Spleen (tissue), 7 donors: Measurements from ENCODE around the gene DNAJC18.

ENCODE experiments used
- POLR2A ChIP-seq, 3 donors: fragments of 450-650 bp; IDR thresholded peaks; one replicate each; pipeline ENCODE4 v1.5.1; 2017; ENCODE audit warnings: antibody characterized with exemption in 3 of 3, mild to moderate bottlenecking in 1 of 3
- TF ChIP-seq, protein P1 (sequence below), 11 experiments: fragments of 200-600 bp in 7 of 11; fragments of 450-650 bp in 4 of 11; sonication (generic) in 4 of 11; IDR thresholded peaks in 8 of 11; conservative IDR thresholded peaks in 3 of 11; 1 replicate in 7 of 11; 2 replicates in 4 of 11; pipeline versions ENCODE4 v1.4.0 to v1.8.0; 2016 to 2021; ENCODE audit warnings: antibody characterized with exemption in 11 of 11, inconsistent platforms in 4 of 11, mild to moderate bottlenecking in 1 of 11
- donor health status: DM: no; HTN: no; CAD: no; lungs with moderate emphysema.
- donor health status: DM: no; HTN: no; CAD: no.
- donor health status: DM: no; HTN: no; CAD: no.

DNA sequence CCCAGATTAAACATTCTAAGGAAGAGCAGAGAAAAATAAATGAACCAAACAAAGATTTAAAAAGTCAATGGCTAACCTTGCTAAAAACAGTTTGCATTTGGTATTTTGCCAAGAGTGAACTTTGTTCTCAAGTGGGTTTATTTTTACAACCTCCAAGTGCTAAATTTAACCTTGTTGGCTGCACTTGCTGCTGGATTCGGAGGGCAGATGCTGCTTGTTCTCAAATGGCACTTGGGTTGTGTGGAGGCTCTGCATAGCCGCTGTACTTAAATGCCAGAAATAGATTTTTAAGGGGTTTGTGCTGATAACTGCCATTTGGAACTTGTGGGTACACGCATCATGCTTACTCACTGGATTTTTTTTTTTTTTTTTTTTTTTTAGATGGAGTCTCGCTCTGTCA is 22.1 kb downstream of the DNAJC18 start:
- no peak for TF ChIP-seq POLR2A (IDR thresholded peaks at IDR 0.05)
- TF ChIP-seq, protein P1, sequence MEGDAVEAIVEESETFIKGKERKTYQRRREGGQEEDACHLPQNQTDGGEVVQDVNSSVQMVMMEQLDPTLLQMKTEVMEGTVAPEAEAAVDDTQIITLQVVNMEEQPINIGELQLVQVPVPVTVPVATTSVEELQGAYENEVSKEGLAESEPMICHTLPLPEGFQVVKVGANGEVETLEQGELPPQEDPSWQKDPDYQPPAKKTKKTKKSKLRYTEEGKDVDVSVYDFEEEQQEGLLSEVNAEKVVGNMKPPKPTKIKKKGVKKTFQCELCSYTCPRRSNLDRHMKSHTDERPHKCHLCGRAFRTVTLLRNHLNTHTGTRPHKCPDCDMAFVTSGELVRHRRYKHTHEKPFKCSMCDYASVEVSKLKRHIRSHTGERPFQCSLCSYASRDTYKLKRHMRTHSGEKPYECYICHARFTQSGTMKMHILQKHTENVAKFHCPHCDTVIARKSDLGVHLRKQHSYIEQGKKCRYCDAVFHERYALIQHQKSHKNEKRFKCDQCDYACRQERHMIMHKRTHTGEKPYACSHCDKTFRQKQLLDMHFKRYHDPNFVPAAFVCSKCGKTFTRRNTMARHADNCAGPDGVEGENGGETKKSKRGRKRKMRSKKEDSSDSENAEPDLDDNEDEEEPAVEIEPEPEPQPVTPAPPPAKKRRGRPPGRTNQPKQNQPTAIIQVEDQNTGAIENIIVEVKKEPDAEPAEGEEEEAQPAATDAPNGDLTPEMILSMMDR (IDR thresholded peaks at IDR 0.05 in 8 of 11, conservative IDR thresholded peaks at IDR 0.05 in 3 of 11), result no peak
